Gastroesophageal sphincter (tissue), 4 donors: ENCODE measurements around the gene APOL6. TPM values are rescaled to one million over a fixed set of nuclear protein-coding genes. Genes with fewer than 3 reads are reported as not detected.
A peak's percentile ranks its signal among the peaks of the same experiment; 100 is the strongest.

Experiments
- ATAC-seq: fragments of 150-250 bp; one replicate; pipeline ENCODE4 v1.9.1; 2016; ENCODE audit warnings: mild to moderate bottlenecking, moderate library complexity
- H3K27ac ChIP-seq, 4 donors: fragments of 200-600 bp; sonication (generic) in 3 of 4; 1 replicate in 3 of 4; 2 replicates in 1 of 4; pipeline ENCODE4 v1.5.1; 2016 to 2019
- H3K27me3 ChIP-seq: fragments of 200-600 bp; sonication (generic); one replicate; pipeline ENCODE4 v1.5.1; 2019
- H3K36me3 ChIP-seq, 2 donors: fragments of 200-600 bp; sonication (generic); one replicate each; pipeline ENCODE4 v1.5.1; 2019; ENCODE audit warnings: control low read depth in 1 of 2
- H3K4me1 ChIP-seq, 3 donors: fragments of 200-600 bp; sonication (generic); 1 replicate in 2 of 3; 2 replicates in 1 of 3; pipeline ENCODE4 v1.5.1; 2016 to 2019; ENCODE audit warnings: control low read depth in 2 of 3
- H3K4me3 ChIP-seq, 2 donors: fragments of 200-600 bp; sonication (generic); one replicate each; pipeline ENCODE4 v1.5.1; 2019; ENCODE audit warnings: mild to moderate bottlenecking in 1 of 2, moderate library complexity in 1 of 2
- H3K9me3 ChIP-seq, 3 donors: fragments of 200-600 bp; sonication (generic); one replicate each; pipeline ENCODE4 v1.5.1; 2017 to 2019; ENCODE audit warnings: control low read depth in 2 of 3
- CTCF ChIP-seq, 4 experiments: fragments of 200-600 bp in 2 of 4; fragments of 450-650 bp in 2 of 4; sonication (generic) in 1 of 4; IDR thresholded peaks; one replicate each; pipeline ENCODE4 v1.5.1; 2017 to 2019; ENCODE audit warnings: antibody characterized with exemption in 4 of 4, mild to moderate bottlenecking in 2 of 4, moderate library complexity in 2 of 4
- EP300 ChIP-seq: sonication (generic); formaldehyde crosslinking; IDR thresholded peaks from one replicate; pipeline ENCODE4 v1.6.1; 2017; ENCODE audit warnings: antibody characterized with exemption, mild to moderate bottlenecking
- POLR2A ChIP-seq, 2 donors: fragments of 450-650 bp; IDR thresholded peaks; one replicate each; pipeline ENCODE4 v1.6.1; 2017; ENCODE audit warnings: antibody characterized with exemption in 2 of 2, mild to moderate bottlenecking in 2 of 2, moderate library complexity in 1 of 2
- POLR2AphosphoS5 ChIP-seq: sonication (generic); formaldehyde crosslinking; IDR thresholded peaks from one replicate; pipeline ENCODE4 v1.6.1; 2017; ENCODE audit warnings: antibody characterized with exemption
- WGBS, 2 donors: methylation state at CpG; one replicate each; pipeline ENCODE4 v1.1.5; 2018; ENCODE audit warnings: low coverage in 1 of 2; 5-methylcytosine and 5-hydroxymethylcytosine counted together
- total RNA-seq, 4 donors: library from RNA; depleted of rRNA; stranded (reverse); fragments of >200 nt; gene quantifications; one replicate each; pipeline ENCODE4 v1.1.0, GENCODE V29; 2016

APOL6 gene
- total RNA-seq, 4 donors from 2014 or later: 10.4 to 13.3 (median 10.9) TPM

- WGBS, 2 donors: 75 to 83% methylated on average over 8 to 9 of the region's 9 CpGs
- Histone ChIP-seq H3K27ac (no peak overlapping the region), H3K4me1 (peaks cover 0 to 22% (median 0%) of the 10 kb centered on the region in 3 donors), H3K9me3 (no peaks in the 10 kb centered on the region), H3K36me3 (no peaks in the 10 kb centered on the region), H3K4me3 (no peak overlapping the region), H3K27me3 (no peaks in the 10 kb centered on the region)
- TF ChIP-seq CTCF (IDR thresholded peaks at IDR 0.05) (no peak), POLR2A (IDR thresholded peaks at IDR 0.05) (no peak), EP300 (no peak), POLR2AphosphoS5 (no peak)
- ATAC-seq: peak; percentile 62
Measured at GRCh38 chr22:35601743-35602615, 46.3 kb upstream of the APOL6 start.

GRCh38 chr22:35604621-35605368 is 43.5 kb upstream of the APOL6 start:
- H3K4me1 ChIP-seq: peaks cover 0 to 26% (median 0%) of the 10 kb centered on the region in 3 donors
- H3K4me3 ChIP-seq: no peak overlapping the region
- TF ChIP-seq POLR2AphosphoS5 (no peak), POLR2A (IDR thresholded peaks at IDR 0.05) (no peak), CTCF (IDR thresholded peaks at IDR 0.05) (no peak), EP300 (no peak)
- H3K27ac ChIP-seq: no peak overlapping the region
- 60 to 77% methylated on average over 6 to 7 of the region's 9 CpGs for WGBS, 2 donors
- no peaks in the 10 kb centered on the region for H3K36me3 ChIP-seq
- H3K9me3 ChIP-seq: no peaks in the 10 kb centered on the region
- ATAC-seq: no peak
- no peaks in the 10 kb centered on the region for H3K27me3 ChIP-seq

GRCh38 chr22:35605369-35605680 is 42.9 kb upstream of the APOL6 start:
- H3K27me3 ChIP-seq: no peaks in the 10 kb centered on the region
- WGBS, 2 donors: 61 to 70% methylated on average over 1 to 2 of the region's 2 CpGs
- H3K36me3 ChIP-seq: no peaks in the 10 kb centered on the region
- peak overlapping the region in 2 of 4 donors; percentile 48 to 52 for H3K27ac ChIP-seq
- H3K4me3 ChIP-seq: no peak overlapping the region
- no peaks in the 10 kb centered on the region for H3K9me3 ChIP-seq
- H3K4me1 ChIP-seq: peaks cover 0 to 26% (median 0%) of the 10 kb centered on the region in 3 donors
- no peak for ATAC-seq
- TF ChIP-seq POLR2A (IDR thresholded peaks at IDR 0.05) (no peak), CTCF (IDR thresholded peaks at IDR 0.05) (no peak), POLR2AphosphoS5 (no peak), EP300 (no peak)

GRCh38 chr22:35605851-35606481 is 42.3 kb upstream of the APOL6 start:
- peak overlapping the region in 3 of 4 donors; percentile 48 to 57 (median 52) for H3K27ac ChIP-seq
- no peak overlapping the region for H3K4me3 ChIP-seq
- ATAC-seq: no peak
- H3K27me3 ChIP-seq: no peaks in the 10 kb centered on the region
- peaks cover 0 to 26% (median 0%) of the 10 kb centered on the region in 3 donors for H3K4me1 ChIP-seq
- no peaks in the 10 kb centered on the region for H3K36me3 ChIP-seq
- WGBS, 2 donors: 40 to 53% methylated on average over 8 to 11 of the region's 13 CpGs
- no peaks in the 10 kb centered on the region for H3K9me3 ChIP-seq
- TF ChIP-seq EP300 (no peak), CTCF (IDR thresholded peaks at IDR 0.05) (no peak), POLR2AphosphoS5 (no peak), POLR2A (IDR thresholded peaks at IDR 0.05) (no peak)
